Parietal lobe (tissue), 1 donor: Measurements from ENCODE around the gene KCNE4. TPM values are rescaled to one million over a fixed set of nuclear protein-coding genes. Genes with fewer than 3 reads are reported as not detected.

Experiments used
- total RNA-seq: library from RNA; depleted of rRNA; stranded (reverse); fragments of >200 nt; gene quantifications from one replicate; pipeline ENCODE4 v1.2.3, GENCODE V29; 2014

The KCNE4 gene, protein sequence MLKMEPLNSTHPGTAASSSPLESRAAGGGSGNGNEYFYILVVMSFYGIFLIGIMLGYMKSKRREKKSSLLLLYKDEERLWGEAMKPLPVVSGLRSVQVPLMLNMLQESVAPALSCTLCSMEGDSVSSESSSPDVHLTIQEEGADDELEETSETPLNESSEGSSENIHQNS
- total RNA-seq = 0.94 TPM

DNA sequence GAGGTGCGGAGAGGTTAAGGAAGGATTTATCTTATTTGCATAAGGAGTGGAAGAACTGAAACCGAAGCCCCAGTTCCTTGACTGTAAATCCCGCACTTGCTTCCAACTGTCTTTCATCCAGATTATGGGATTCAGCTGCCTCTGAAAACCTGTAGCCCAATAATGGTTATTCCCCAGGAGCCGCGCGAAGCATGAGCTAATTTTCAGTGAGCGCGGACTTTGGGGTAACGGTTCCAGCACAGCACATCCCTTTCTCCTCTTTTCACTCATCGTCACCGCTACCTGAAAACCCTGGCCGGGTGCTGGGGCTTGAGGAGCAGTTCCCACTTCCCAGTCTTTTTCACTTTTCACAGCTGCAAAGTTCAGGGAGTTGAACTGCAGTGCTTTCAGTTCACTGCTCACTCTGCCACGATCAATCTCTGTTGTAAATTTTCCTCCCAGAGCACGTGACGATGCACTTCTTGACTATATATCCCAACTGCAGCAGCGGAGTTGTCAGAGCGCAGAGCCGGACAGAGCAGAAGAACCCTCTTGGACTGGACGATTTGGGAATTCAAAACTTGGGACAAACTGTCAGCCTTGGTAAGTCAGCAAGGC, at the start of gene KCNE4:
TSS of gene KCNE4 (plus strand) at position 498 of the 597 bp plus-strand sequence. CDS start 641 bp downstream, outside the sequence.

Other genes starting within 250 kb of the KCNE4 start
- 182 TPM for gene ACSL3, start 191.2 kb upstream of the KCNE4 start, total RNA-seq